Stimulated activated CD4-positive, alpha-beta T cell treated with anti-CD3 and anti-CD28 coated beads, Interleukin-1b, Interleukin-23, amount 100 ng/mL, for 48 hours (primary cell): Measurements from ENCODE around the gene AVL9.

ENCODE experiments used
- DNase-seq: peaks from one replicate; pipeline ENCODE4 v3.0.0-alpha.2; 2020

Gene AVL9

GRCh38 chr7:32535162-32535702, 39.9 kb downstream of the AVL9 start:
- DNase-seq = no peak

- DNase-seq = no peak
Observed at GRCh38 chr7:32536016-32536415, 40.7 kb downstream of the AVL9 start.

GRCh38 chr7:32536585-32536984, 41.3 kb downstream of the AVL9 start:
- no peak for DNase-seq

- DNase-seq = no peak
Observed at GRCh38 chr7:32537760-32538159, 42.5 kb downstream of the AVL9 start.

- no peak for DNase-seq
Observed at GRCh38 chr7:32539366-32539765, 44.1 kb downstream of the AVL9 start.

GRCh38 chr7:32539919-32540531, 44.7 kb downstream of the AVL9 start:
- DNase-seq = peak; percentile 6

- no peak for DNase-seq
Observed at GRCh38 chr7:32542595-32542994, 47.3 kb downstream of the AVL9 start.

- DNase-seq = no peak
Observed at GRCh38 chr7:32559480-32559879, 64.2 kb downstream of the AVL9 start.

GRCh38 chr7:32560075-32560474, 64.8 kb downstream of the AVL9 start:
- no peak for DNase-seq

- DNase-seq = no peak
Observed at GRCh38 chr7:32561613-32562012, 66.3 kb downstream of the AVL9 start.

- DNase-seq = no peak
Observed at GRCh38 chr7:32564542-32564941, 69.3 kb downstream of the AVL9 start.

GRCh38 chr7:32569388-32570289, 74.3 kb downstream of the AVL9 start:
- DNase-seq = no peak

- no peak for DNase-seq
Observed at GRCh38 chr7:32573110-32573687, 77.9 kb downstream of the AVL9 start.

- no peak for DNase-seq
Observed at GRCh38 chr7:32574626-32575025, 79.3 kb downstream of the AVL9 start.

- DNase-seq = no peak
Observed at GRCh38 chr7:32577421-32577820, 82.1 kb downstream of the AVL9 start.

- DNase-seq = no peak
Observed at GRCh38 chr7:32579776-32580175, 84.5 kb downstream of the AVL9 start.

- DNase-seq = no peak
Observed at GRCh38 chr7:32580646-32581045, 85.4 kb downstream of the AVL9 start.

- DNase-seq = no peak
Observed at GRCh38 chr7:32582036-32582435, 86.7 kb downstream of the AVL9 start.

- no peak for DNase-seq
Observed at GRCh38 chr7:32583791-32584190, 88.5 kb downstream of the AVL9 start.

GRCh38 chr7:32586291-32587221, 91.3 kb downstream of the AVL9 start:
- DNase-seq = no peak

- no peak for DNase-seq
Observed at GRCh38 chr7:32587411-32587948, 92.2 kb downstream of the AVL9 start.

- no peak for DNase-seq
Observed at GRCh38 chr7:32588657-32589056, 93.4 kb downstream of the AVL9 start.
